HepG2 (cell line): Measurements from ENCODE around the gene PHLPP2. TPM values are rescaled to one million over a fixed set of nuclear protein-coding genes. Genes with fewer than 3 reads are reported as not detected.

ENCODE experiments used
- ATAC-seq: fragments of 200-7000 bp; cut with Tn5 transposase; 3 replicates; pipeline ENCODE4 v1.9.1; 2020; ENCODE audit warnings: mild to moderate bottlenecking, moderate library complexity
- BruUV-seq: library from RNA; stranded (reverse); fragments of 400-500 nt; replicated peaks from 2 replicates; lab custom pipeline; 2021; lab: Mats Ljungman, UMichigan
- CTCF ChIA-PET: fragments of 300-600 bp; formaldehyde crosslinking; extraction: SDS; loops from one replicate; lab custom pipeline; 2021; ENCODE audit warnings: low total read pairs, inconsistent platforms, low intra/inter-chr PET ratio; lab: Yijun Ruan, JAX
- POLR2A ChIA-PET: fragments of 350-600 bp; sonication (Branson Sonifier 250); formaldehyde crosslinking; loops from one replicate; lab custom pipeline; 2020; ENCODE audit warnings: antibody characterized with exemption, inconsistent platforms; lab: Yijun Ruan, JAX
- DNase-seq: peaks from one replicate; pipeline ENCODE4 v3.0.0-alpha.2; 2015; ENCODE audit warnings: low spot score
- FAIRE-seq: peaks from 3 replicates; lab custom pipeline; 2011; peaks lifted over from hg19 to GRCh38; lab: Jason Lieb, UNC
- H2AFZ ChIP-seq: one replicate; pipeline ENCODE4 v1.6.1; 2011; ENCODE audit warnings: low read length, inconsistent platforms
- H3K27ac ChIP-seq: fragments of 300-600 bp; 3 replicates; pipeline ENCODE4 v1.8.0; 2011; ENCODE audit warnings: mixed run types, mild to moderate bottlenecking, mixed read lengths, low read length, inconsistent platforms; ENCODE audit not compliant: insufficient read depth; ENCODE audit errors: extremely low read length
- H3K27me3 ChIP-seq, 2 experiments: fragments of 200-600 bp in 1 of 2; 2 replicates in 1 of 2; 3 replicates in 1 of 2; pipeline versions ENCODE4 v1.6.0 to v1.8.0; 2011; ENCODE audit warnings: low read length in 2 of 2, mild to moderate bottlenecking in 2 of 2, moderate library complexity in 2 of 2, inconsistent platforms in 1 of 2; ENCODE audit not compliant: insufficient read depth in 2 of 2, control insufficient read depth in 1 of 2
- H3K36me3 ChIP-seq, 2 experiments: fragments of 200-600 bp in 1 of 2; replicated peaks in 1 of 2; 2 replicates in 1 of 2; 3 replicates in 1 of 2; pipeline versions ENCODE4 v1.5.1 to v1.8.0; 2011; ENCODE audit warnings: low read length in 2 of 2, inconsistent platforms in 1 of 2; ENCODE audit not compliant: insufficient read depth in 2 of 2, control insufficient read depth in 1 of 2
- H3K4me1 ChIP-seq: 2 replicates; pipeline ENCODE4 v1.5.1; 2012; ENCODE audit warnings: low read length, inconsistent platforms; ENCODE audit not compliant: insufficient read depth
- H3K4me2 ChIP-seq: 2 replicates; pipeline ENCODE4 v1.6.0; 2011; ENCODE audit warnings: low read depth, low read length, inconsistent platforms
- H3K4me3 ChIP-seq, 3 experiments: fragments of 200-600 bp in 1 of 3; sonication (generic), shearing (Covaris generic) in 1 of 3; replicated peaks in 1 of 3; 2 replicates each; pipeline ENCODE4 v1.5.1; 2011 to 2016; ENCODE audit warnings: low read length in 3 of 3, inconsistent platforms in 2 of 3, low read depth in 2 of 3, mild to moderate bottlenecking in 2 of 3, control low read depth in 1 of 3, mixed read lengths in 1 of 3; ENCODE audit not compliant: insufficient read depth in 1 of 3
- H3K79me2 ChIP-seq: one replicate; pipeline ENCODE4 v1.6.1; 2011; ENCODE audit warnings: low read length, inconsistent platforms; ENCODE audit not compliant: insufficient read depth
- H3K9ac ChIP-seq: 2 replicates; pipeline ENCODE4 v1.6.0; 2011; ENCODE audit warnings: mild to moderate bottlenecking, low read depth, low read length, inconsistent platforms; ENCODE audit not compliant: insufficient read depth
- H3K9me3 ChIP-seq: 2 replicates; pipeline ENCODE4 v1.5.1; 2012; ENCODE audit warnings: mild to moderate bottlenecking, low read length
- H4K20me1 ChIP-seq: 2 replicates; pipeline ENCODE4 v1.6.0; 2011; ENCODE audit warnings: inconsistent platforms, mild to moderate bottlenecking, low read length, moderate library complexity; ENCODE audit not compliant: insufficient read depth
- DBP ChIP-seq: sonication (generic); formaldehyde crosslinking; IDR thresholded peaks from 2 replicates; pipeline ENCODE4 v1.4.0; 2020; ENCODE audit warnings: missing genetic modification reagents; ENCODE audit errors: not compliant biosample characterization
- FOXJ3 ChIP-seq: sonication (generic); formaldehyde crosslinking; IDR thresholded peaks from 2 replicates; pipeline ENCODE4 v1.4.0; 2020; ENCODE audit warnings: missing genetic modification reagents, mild to moderate bottlenecking, borderline replicate concordance
- IRX3 ChIP-seq: sonication (generic); formaldehyde crosslinking; IDR thresholded peaks from 2 replicates; pipeline ENCODE4 v1.8.1; 2023; ENCODE audit warnings: mild to moderate bottlenecking, low read depth, missing genetic modification reagents, borderline replicate concordance
- MAFK ChIP-seq, 2 experiments: IDR thresholded peaks in 1 of 2; conservative IDR thresholded peaks in 1 of 2; 2 replicates each; pipeline ENCODE4 v1.6.1; 2011; ENCODE audit warnings: improper control_type of control experiment in 2 of 2, low read length in 2 of 2
- POLR2G ChIP-seq: fragments of 200-400 bp; formaldehyde crosslinking; IDR thresholded peaks from 2 replicates; pipeline ENCODE4 v1.6.1; 2018; ENCODE audit warnings: mild to moderate bottlenecking, low read depth, low read length, moderate library complexity
- TEAD2 ChIP-seq: sonication (generic); formaldehyde crosslinking; IDR thresholded peaks from 2 replicates; pipeline ENCODE4 v1.9.0; 2021; ENCODE audit warnings: missing genetic modification reagents
- ZFY ChIP-seq: sonication (generic); formaldehyde crosslinking; IDR thresholded peaks from 2 replicates; pipeline ENCODE4 v1.4.0; 2020; ENCODE audit warnings: missing genetic modification reagents
- ZNF501 ChIP-seq: sonication (generic); formaldehyde crosslinking; IDR thresholded peaks from 2 replicates; pipeline ENCODE4 v1.5.1; 2020; ENCODE audit warnings: mild to moderate bottlenecking, moderate library complexity, missing genetic modification reagents
- ZNF839 ChIP-seq: sonication (generic); formaldehyde crosslinking; IDR thresholded peaks from 2 replicates; pipeline ENCODE4 v1.4.0; 2020; ENCODE audit warnings: missing genetic modification reagents, mild to moderate bottlenecking, borderline replicate concordance
- WGBS: methylation state at CpG from one replicate; pipeline ENCODE4 v1.1.6; 2017; ENCODE audit warnings: low lambda C conversion rate; 5-methylcytosine and 5-hydroxymethylcytosine counted together
- in situ Hi-C: cut with HindIII; loops from 2 replicates; pipeline ENCODE4 v1.10.0; 2017; ENCODE audit warnings: low pct_unique_long_range_greater_than_20kb; ENCODE audit not compliant: extremely low pct_ligation_motif_present
- intact Hi-C: fragments of 100-400 bp; cut with micrococcal nuclease; formaldehyde crosslinking; loops from one replicate; pipeline ENCODE4 v1.10.0; 2022; ENCODE audit not compliant: unreplicated experiment
- polyA plus RNA-seq, 8 experiments: library from polyadenylated mRNA; depleted of rRNA in 3 of 8; stranded (reverse) in 7 of 8; unstranded in 1 of 8; fragments of >200 nt; fragmentation: Illumina TruSeq in 4 of 8; extraction: Trizol in 4 of 8; gene quantifications; 2 replicates each; pipeline versions ENCODE4 v1.2.1 to v1.2.3, GENCODE V29; 2011 to 2016; ENCODE audit warnings: low read depth in 4 of 8, missing spikeins in 1 of 8, mixed read lengths in 1 of 8; ENCODE audit not compliant: insufficient read depth in 1 of 8
- total RNA-seq, 5 experiments: library from RNA; depleted of rRNA; stranded (reverse); fragments of >200 nt; fragmentation: Illumina TruSeq; extraction: Trizol; gene quantifications; 2 replicates each; pipeline ENCODE4 v1.2.3, GENCODE V29; 2016; ENCODE audit warnings: low read depth in 1 of 5
- TF ChIP-seq, protein P1 (sequence below): IDR thresholded peaks from 2 replicates; pipeline ENCODE4 v1.6.1; 2012; ENCODE audit warnings: low read depth, low read length, improper control_type of control experiment
- TF ChIP-seq, protein P2 (sequence below): sonication (generic); formaldehyde crosslinking; IDR thresholded peaks from 2 replicates; pipeline ENCODE4 v1.5.0; 2020; ENCODE audit warnings: mild to moderate bottlenecking, missing genetic modification reagents, moderate library complexity
- TF ChIP-seq, protein P3 (sequence below): sonication (generic); formaldehyde crosslinking; conservative IDR thresholded peaks from 2 replicates; pipeline ENCODE4 v1.8.0; 2022; ENCODE audit warnings: low read depth, missing genetic modification reagents

Gene PHLPP2
- total and polyA plus RNA-seq, 2 of the 13 experiments (the other 11 are each of a cell fraction or from before 2014, with no cell fraction given): 8.9 TPM

- TF ChIP-seq, protein P1, sequence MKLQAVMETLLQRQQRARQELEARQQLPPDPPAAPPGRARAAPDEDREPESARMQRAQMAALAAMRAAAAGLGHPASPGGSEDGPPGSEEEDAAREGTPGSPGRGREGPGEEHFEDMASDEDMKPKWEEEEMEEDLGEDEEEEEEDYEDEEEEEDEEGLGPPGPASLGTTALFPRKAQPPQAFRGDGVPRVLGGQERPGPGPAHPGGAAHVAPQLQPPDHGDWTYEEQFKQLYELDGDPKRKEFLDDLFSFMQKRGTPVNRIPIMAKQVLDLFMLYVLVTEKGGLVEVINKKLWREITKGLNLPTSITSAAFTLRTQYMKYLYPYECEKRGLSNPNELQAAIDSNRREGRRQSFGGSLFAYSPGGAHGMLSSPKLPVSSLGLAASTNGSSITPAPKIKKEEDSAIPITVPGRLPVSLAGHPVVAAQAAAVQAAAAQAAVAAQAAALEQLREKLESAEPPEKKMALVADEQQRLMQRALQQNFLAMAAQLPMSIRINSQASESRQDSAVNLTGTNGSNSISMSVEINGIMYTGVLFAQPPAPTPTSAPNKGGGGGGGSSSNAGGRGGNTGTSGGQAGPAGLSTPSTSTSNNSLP: 0 out of 2 replicates have a peak, but pooled peaks have one; percentile 63
- TF ChIP-seq DBP (CRISPR knock-in tag) (no peak), TEAD2 (CRISPR knock-in tag) (no peak)
- TF ChIP-seq, protein P2, sequence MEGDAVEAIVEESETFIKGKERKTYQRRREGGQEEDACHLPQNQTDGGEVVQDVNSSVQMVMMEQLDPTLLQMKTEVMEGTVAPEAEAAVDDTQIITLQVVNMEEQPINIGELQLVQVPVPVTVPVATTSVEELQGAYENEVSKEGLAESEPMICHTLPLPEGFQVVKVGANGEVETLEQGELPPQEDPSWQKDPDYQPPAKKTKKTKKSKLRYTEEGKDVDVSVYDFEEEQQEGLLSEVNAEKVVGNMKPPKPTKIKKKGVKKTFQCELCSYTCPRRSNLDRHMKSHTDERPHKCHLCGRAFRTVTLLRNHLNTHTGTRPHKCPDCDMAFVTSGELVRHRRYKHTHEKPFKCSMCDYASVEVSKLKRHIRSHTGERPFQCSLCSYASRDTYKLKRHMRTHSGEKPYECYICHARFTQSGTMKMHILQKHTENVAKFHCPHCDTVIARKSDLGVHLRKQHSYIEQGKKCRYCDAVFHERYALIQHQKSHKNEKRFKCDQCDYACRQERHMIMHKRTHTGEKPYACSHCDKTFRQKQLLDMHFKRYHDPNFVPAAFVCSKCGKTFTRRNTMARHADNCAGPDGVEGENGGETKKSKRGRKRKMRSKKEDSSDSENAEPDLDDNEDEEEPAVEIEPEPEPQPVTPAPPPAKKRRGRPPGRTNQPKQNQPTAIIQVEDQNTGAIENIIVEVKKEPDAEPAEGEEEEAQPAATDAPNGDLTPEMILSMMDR: peak; percentile 83
- TF ChIP-seq, protein P3, sequence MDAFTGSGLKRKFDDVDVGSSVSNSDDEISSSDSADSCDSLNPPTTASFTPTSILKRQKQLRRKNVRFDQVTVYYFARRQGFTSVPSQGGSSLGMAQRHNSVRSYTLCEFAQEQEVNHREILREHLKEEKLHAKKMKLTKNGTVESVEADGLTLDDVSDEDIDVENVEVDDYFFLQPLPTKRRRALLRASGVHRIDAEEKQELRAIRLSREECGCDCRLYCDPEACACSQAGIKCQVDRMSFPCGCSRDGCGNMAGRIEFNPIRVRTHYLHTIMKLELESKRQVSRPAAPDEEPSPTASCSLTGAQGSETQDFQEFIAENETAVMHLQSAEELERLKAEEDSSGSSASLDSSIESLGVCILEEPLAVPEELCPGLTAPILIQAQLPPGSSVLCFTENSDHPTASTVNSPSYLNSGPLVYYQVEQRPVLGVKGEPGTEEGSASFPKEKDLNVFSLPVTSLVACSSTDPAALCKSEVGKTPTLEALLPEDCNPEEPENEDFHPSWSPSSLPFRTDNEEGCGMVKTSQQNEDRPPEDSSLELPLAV (CRISPR knock-in tag): no peak
Measured at GRCh38 chr16:71645450-71645849, 79.1 kb downstream of the PHLPP2 start (continued).

DNA sequence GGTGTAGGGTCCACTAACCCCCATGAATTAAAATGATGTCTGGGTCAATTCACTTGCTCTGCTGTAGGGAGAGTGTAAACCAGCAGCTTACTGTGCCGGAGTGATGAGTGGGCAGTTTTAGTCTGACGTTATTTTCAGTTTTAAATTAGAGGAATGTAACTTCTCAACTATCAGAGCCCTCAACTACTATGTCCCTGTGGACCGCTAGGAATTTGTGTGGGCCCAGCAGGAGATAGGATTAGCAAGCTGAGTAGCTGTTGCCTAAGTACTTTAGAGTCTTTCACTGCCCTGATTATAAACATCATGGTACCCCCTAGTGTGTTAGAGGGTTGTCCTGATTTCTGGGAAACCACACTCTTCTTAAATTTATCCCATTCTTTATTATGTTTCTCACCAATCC lies 87.1 kb downstream of the PHLPP2 start:
- POLR2A ChIA-PET: no interaction called here
- no TSS peak for BruUV-seq
- no peaks in the 10 kb centered on the region for H3K9me3 ChIP-seq
- no peak overlapping the region for H3K4me3 ChIP-seq
- no peak for DNase-seq
- WGBS: 93% methylated on average over 3 of the region's 3 CpGs
- no peak for TF ChIP-seq IRX3 (CRISPR knock-in tag)
- no peak for TF ChIP-seq ZNF839 (CRISPR knock-in tag)
- TF ChIP-seq POLR2G: no peak
- TF ChIP-seq ZFY (CRISPR knock-in tag): no peak
- no peak for TF ChIP-seq TEAD2 (CRISPR knock-in tag)
- TF ChIP-seq ZNF501 (CRISPR knock-in tag): no peak
- no peak for TF ChIP-seq FOXJ3
- TF ChIP-seq MAFK (conservative IDR thresholded peaks at IDR 0.05 in 1 of 2, IDR thresholded peaks at IDR 0.05 in 1 of 2; ENCODE audit: low read length in 2 of 2): peak; percentile 14 to 25; a peak in 1 of 4 replicates
- no peaks in the 10 kb centered on the region for H4K20me1 ChIP-seq
- no peaks in the 10 kb centered on the region for H3K4me1 ChIP-seq
- intact Hi-C loops (no loop called here), in situ Hi-C loops (no loop called here)
- FAIRE-seq: no peak
- no peaks in the 10 kb centered on the region for H3K79me2 ChIP-seq
- H3K4me2 ChIP-seq: no peak overlapping the region
- no peaks in the 10 kb centered on the region; a peak in 2 of 5 replicates for H3K36me3 ChIP-seq
- CTCF ChIA-PET: no interaction called here
- no peaks in the 10 kb centered on the region for H3K27me3 ChIP-seq
- no peak overlapping the region for H3K27ac ChIP-seq
- no peak for ATAC-seq
- no peak overlapping the region for H2AFZ ChIP-seq
- no peak overlapping the region for H3K9ac ChIP-seq
